ENCODE results near the gene APBA3. TPM values are rescaled to one million over a fixed set of nuclear protein-coding genes. Genes with fewer than 3 reads are reported as not detected.

Gene APBA3
- polyA plus RNA-seq, 1 donor (not counting 4 experiments of a cell fraction or from before 2014, with no cell fraction given): 6.7 TPM

GRCh38 chr19:3752492-3752891 is 9.0 kb downstream of the APBA3 start:
- Histone ChIP-seq H3K36me3 (ENCODE audit: control insufficient read depth in 2 of 2, extremely low read depth in 1 of 2, insufficient read depth in 2 of 2, low read length in 2 of 2) (peaks cover 3 to 10% of the 10 kb centered on the region in 2 experiments), H2AFZ (ENCODE audit: control insufficient read depth, low read length) (no peak overlapping the region), H4K20me1 (ENCODE audit: control insufficient read depth, extremely low read depth, insufficient read depth, low read length) (no peaks in the 10 kb centered on the region), H3K4me3 (ENCODE audit: control insufficient read depth in 2 of 3, extremely low read depth in 1 of 3, insufficient read depth in 2 of 3, low read depth in 1 of 3, low read length in 3 of 3) (no peak overlapping the region), H3K9me3 (ENCODE audit: control insufficient read depth, low read depth, low read length) (no peaks in the 10 kb centered on the region), H3K9ac (ENCODE audit: control insufficient read depth, extremely low read depth, insufficient read depth, low read length) (no peak overlapping the region), H3K4me1 (ENCODE audit: control insufficient read depth, extremely low read depth, insufficient read depth, low read length) (no peaks in the 10 kb centered on the region), H3K27ac (ENCODE audit: control insufficient read depth, insufficient read depth, low read length) (no peak overlapping the region), H3K4me2 (ENCODE audit: control insufficient read depth, extremely low read depth, insufficient read depth, low read depth, low read length) (no peak overlapping the region), H3K9me1 (ENCODE audit: control insufficient read depth, extremely low read depth, insufficient read depth, low read length) (no peaks in the 10 kb centered on the region), H3K27me3 (ENCODE audit: control insufficient read depth, extremely low read depth, insufficient read depth, low read length) (no peaks in the 10 kb centered on the region), H3K79me2 (ENCODE audit: control insufficient read depth, insufficient read depth, low read length) (no peaks in the 10 kb centered on the region)
- DNase-seq (ENCODE audit: low read depth, low spot score): no peak
- dilution Hi-C loops (cut with MboI; ENCODE audit: extremely low pct_ligation_motif_present, low sequenced_read_pairs): no loop called here
- TF ChIP-seq, protein P1, sequence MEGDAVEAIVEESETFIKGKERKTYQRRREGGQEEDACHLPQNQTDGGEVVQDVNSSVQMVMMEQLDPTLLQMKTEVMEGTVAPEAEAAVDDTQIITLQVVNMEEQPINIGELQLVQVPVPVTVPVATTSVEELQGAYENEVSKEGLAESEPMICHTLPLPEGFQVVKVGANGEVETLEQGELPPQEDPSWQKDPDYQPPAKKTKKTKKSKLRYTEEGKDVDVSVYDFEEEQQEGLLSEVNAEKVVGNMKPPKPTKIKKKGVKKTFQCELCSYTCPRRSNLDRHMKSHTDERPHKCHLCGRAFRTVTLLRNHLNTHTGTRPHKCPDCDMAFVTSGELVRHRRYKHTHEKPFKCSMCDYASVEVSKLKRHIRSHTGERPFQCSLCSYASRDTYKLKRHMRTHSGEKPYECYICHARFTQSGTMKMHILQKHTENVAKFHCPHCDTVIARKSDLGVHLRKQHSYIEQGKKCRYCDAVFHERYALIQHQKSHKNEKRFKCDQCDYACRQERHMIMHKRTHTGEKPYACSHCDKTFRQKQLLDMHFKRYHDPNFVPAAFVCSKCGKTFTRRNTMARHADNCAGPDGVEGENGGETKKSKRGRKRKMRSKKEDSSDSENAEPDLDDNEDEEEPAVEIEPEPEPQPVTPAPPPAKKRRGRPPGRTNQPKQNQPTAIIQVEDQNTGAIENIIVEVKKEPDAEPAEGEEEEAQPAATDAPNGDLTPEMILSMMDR (optimal IDR thresholded peaks at IDR 0.05 in 1 of 3, IDR thresholded peaks at IDR 0.05 in 1 of 3, conservative IDR thresholded peaks at IDR 0.05 in 1 of 3; ENCODE audit: extremely low read depth in 1 of 3, insufficient read depth in 2 of 3, low read length in 3 of 3): no peak
- no peak for TF ChIP-seq EZH2 (IDR thresholded peaks at IDR 0.05; ENCODE audit: low read length)
- FAIRE-seq: no peak

DNA sequence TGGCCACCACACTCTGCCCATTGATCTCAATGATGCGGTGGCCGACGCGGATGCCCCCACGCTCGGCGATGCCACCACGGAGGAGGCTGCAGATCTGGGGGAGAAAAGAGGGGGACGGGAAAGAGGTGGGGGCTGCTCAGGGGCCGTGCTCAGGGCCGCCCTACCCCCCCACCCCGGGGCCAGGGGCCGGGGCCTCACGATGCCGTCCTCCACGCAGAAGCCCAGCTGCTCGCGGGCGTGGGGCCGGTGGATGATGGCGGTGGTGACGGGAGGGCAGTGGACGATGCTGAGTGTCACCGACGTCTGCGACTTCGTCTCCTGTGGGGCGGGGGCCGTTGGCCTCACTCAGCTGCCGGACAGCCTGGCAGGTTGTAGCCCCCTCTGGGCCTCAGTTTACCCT is 10.3 kb downstream of the APBA3 start:
- Histone ChIP-seq H2AFZ (ENCODE audit: control insufficient read depth, low read length) (no peak overlapping the region), H3K9ac (ENCODE audit: control insufficient read depth, extremely low read depth, insufficient read depth, low read length) (no peak overlapping the region), H3K27ac (ENCODE audit: control insufficient read depth, insufficient read depth, low read length) (no peak overlapping the region), H3K4me1 (ENCODE audit: control insufficient read depth, extremely low read depth, insufficient read depth, low read length) (no peaks in the 10 kb centered on the region), H3K9me3 (ENCODE audit: control insufficient read depth, low read depth, low read length) (no peaks in the 10 kb centered on the region), H4K20me1 (ENCODE audit: control insufficient read depth, extremely low read depth, insufficient read depth, low read length) (no peaks in the 10 kb centered on the region), H3K4me3 (ENCODE audit: control insufficient read depth in 2 of 3, extremely low read depth in 1 of 3, insufficient read depth in 2 of 3, low read depth in 1 of 3, low read length in 3 of 3) (no peak overlapping the region), H3K4me2 (ENCODE audit: control insufficient read depth, extremely low read depth, insufficient read depth, low read depth, low read length) (no peak overlapping the region), H3K79me2 (ENCODE audit: control insufficient read depth, insufficient read depth, low read length) (no peaks in the 10 kb centered on the region), H3K27me3 (ENCODE audit: control insufficient read depth, extremely low read depth, insufficient read depth, low read length) (no peaks in the 10 kb centered on the region), H3K9me1 (ENCODE audit: control insufficient read depth, extremely low read depth, insufficient read depth, low read length) (no peaks in the 10 kb centered on the region), H3K36me3 (ENCODE audit: control insufficient read depth in 2 of 2, extremely low read depth in 1 of 2, insufficient read depth in 2 of 2, low read length in 2 of 2) (peaks cover 3 to 10% of the 10 kb centered on the region in 2 experiments)
- DNase-seq (ENCODE audit: low read depth, low spot score) (no peak), FAIRE-seq (no peak)
- TF ChIP-seq EZH2 (IDR thresholded peaks at IDR 0.05; ENCODE audit: low read length): no peak
- TF ChIP-seq, protein P1 (optimal IDR thresholded peaks at IDR 0.05 in 1 of 3, IDR thresholded peaks at IDR 0.05 in 1 of 3, conservative IDR thresholded peaks at IDR 0.05 in 1 of 3; ENCODE audit: extremely low read depth in 1 of 3, insufficient read depth in 2 of 3, low read length in 3 of 3): no peak
- dilution Hi-C loops (cut with MboI; ENCODE audit: extremely low pct_ligation_motif_present, low sequenced_read_pairs): no loop called here
